ENCODE data around the gene ZFAND3.

ZFAND3 gene

GRCh38 chr6:38174806-38175495, 355.4 kb downstream of the ZFAND3 start:
- Histone ChIP-seq H3K36me3 (ENCODE audit: insufficient read depth, low read length) (no peaks in the 10 kb centered on the region), H3K9me3 (ENCODE audit: insufficient read depth, low read depth, low read length) (no peaks in the 10 kb centered on the region), H3K9ac (ENCODE audit: low read depth, low read length) (no peak overlapping the region), H3K4me1 (ENCODE audit: insufficient read depth, low read length) (peaks cover 27% of the 10 kb centered on the region), H3K27me3 (ENCODE audit: insufficient read depth, low read length) (no peaks in the 10 kb centered on the region), H3K27ac (ENCODE audit: low read depth, low read length) (no peak overlapping the region), H3K4me3 (ENCODE audit: low read length) (no peak overlapping the region)
- WGBS = 96% methylated on average over 22 of the region's 22 CpGs

GRCh38 chr6:38175786-38176185, 356.3 kb downstream of the ZFAND3 start:
- Histone ChIP-seq H3K36me3 (ENCODE audit: insufficient read depth, low read length) (no peaks in the 10 kb centered on the region), H3K9ac (ENCODE audit: low read depth, low read length) (no peak overlapping the region), H3K9me3 (ENCODE audit: insufficient read depth, low read depth, low read length) (no peaks in the 10 kb centered on the region), H3K4me3 (ENCODE audit: low read length) (no peak overlapping the region), H3K4me1 (ENCODE audit: insufficient read depth, low read length) (peaks cover 20% of the 10 kb centered on the region; the same call in 1 of the 2 replicates), H3K27ac (ENCODE audit: low read depth, low read length) (no peak overlapping the region), H3K27me3 (ENCODE audit: insufficient read depth, low read length) (no peaks in the 10 kb centered on the region)
- 94% methylated on average over 11 of the region's 11 CpGs for WGBS

GRCh38 chr6:38176797-38177751, 357.5 kb downstream of the ZFAND3 start:
- H3K9ac ChIP-seq (ENCODE audit: low read depth, low read length) = no peak overlapping the region
- H3K4me1 ChIP-seq (ENCODE audit: insufficient read depth, low read length) = peaks cover 13% of the 10 kb centered on the region; the same call in 1 of the 2 replicates
- H3K9me3 ChIP-seq (ENCODE audit: insufficient read depth, low read depth, low read length) = no peaks in the 10 kb centered on the region
- H3K4me3 ChIP-seq (ENCODE audit: low read length) = no peak overlapping the region
- H3K36me3 ChIP-seq (ENCODE audit: insufficient read depth, low read length) = no peaks in the 10 kb centered on the region
- WGBS = 68% methylated on average over 32 of the region's 32 CpGs
- no peak overlapping the region for H3K27ac ChIP-seq (ENCODE audit: low read depth, low read length)
- no peaks in the 10 kb centered on the region for H3K27me3 ChIP-seq (ENCODE audit: insufficient read depth, low read length)

- H3K4me3 ChIP-seq (ENCODE audit: low read length) = no peak overlapping the region
- no peaks in the 10 kb centered on the region for H3K27me3 ChIP-seq (ENCODE audit: insufficient read depth, low read length)
- H3K9ac ChIP-seq (ENCODE audit: low read depth, low read length) = no peak overlapping the region
- no peaks in the 10 kb centered on the region for H3K36me3 ChIP-seq (ENCODE audit: insufficient read depth, low read length)
- H3K4me1 ChIP-seq (ENCODE audit: insufficient read depth, low read length) = peaks cover 13% of the 10 kb centered on the region; the same call in 1 of the 2 replicates
- no peak overlapping the region for H3K27ac ChIP-seq (ENCODE audit: low read depth, low read length)
- WGBS = 88% methylated on average over 14 of the region's 14 CpGs
- H3K9me3 ChIP-seq (ENCODE audit: insufficient read depth, low read depth, low read length) = no peaks in the 10 kb centered on the region
Observed at GRCh38 chr6:38177882-38178583, 358.5 kb downstream of the ZFAND3 start.

GRCh38 chr6:38178584-38178886, 359.0 kb downstream of the ZFAND3 start:
- no peak overlapping the region for H3K9ac ChIP-seq (ENCODE audit: low read depth, low read length)

DNA sequence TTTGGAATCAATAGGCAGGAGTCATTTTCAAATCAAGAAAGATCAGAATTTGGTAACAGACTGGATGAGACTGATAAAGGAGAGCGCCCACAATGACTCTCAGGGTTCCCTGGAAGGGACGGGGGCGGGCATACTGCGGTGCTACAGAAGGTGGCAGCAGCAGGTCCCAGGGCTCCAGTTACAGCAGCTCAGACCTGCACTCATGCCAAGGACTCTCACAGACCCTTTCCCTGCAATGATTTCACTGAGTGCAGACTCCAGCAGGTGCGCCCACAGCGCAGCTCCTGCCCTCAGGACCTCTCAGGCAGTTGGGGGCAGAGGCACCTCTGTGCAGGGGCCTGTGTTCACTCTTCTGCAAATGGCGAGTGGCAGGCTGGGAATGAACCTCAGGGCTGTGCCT, 359.8 kb downstream of the ZFAND3 start:
- H3K36me3 ChIP-seq (ENCODE audit: insufficient read depth, low read length) = no peaks in the 10 kb centered on the region
- 92% methylated on average over 7 of the region's 7 CpGs for WGBS
- no peak overlapping the region for H3K4me3 ChIP-seq (ENCODE audit: low read length)
- H3K9me3 ChIP-seq (ENCODE audit: insufficient read depth, low read depth, low read length) = no peaks in the 10 kb centered on the region
- H3K27me3 ChIP-seq (ENCODE audit: insufficient read depth, low read length) = no peaks in the 10 kb centered on the region
- H3K9ac ChIP-seq (ENCODE audit: low read depth, low read length) = no peak overlapping the region
- no peak overlapping the region for H3K27ac ChIP-seq (ENCODE audit: low read depth, low read length)
- peaks cover 13% of the 10 kb centered on the region; the same call in 1 of the 2 replicates for H3K4me1 ChIP-seq (ENCODE audit: insufficient read depth, low read length)

More at GRCh38 chr6:38178584-38178886, 359.0 kb downstream of the ZFAND3 start:
- 94% methylated on average over 2 of the region's 2 CpGs for WGBS
- no peak overlapping the region for H3K4me3 ChIP-seq (ENCODE audit: low read length)
- H3K27me3 ChIP-seq (ENCODE audit: insufficient read depth, low read length) = no peaks in the 10 kb centered on the region
- peaks cover 13% of the 10 kb centered on the region; the same call in 1 of the 2 replicates for H3K4me1 ChIP-seq (ENCODE audit: insufficient read depth, low read length)
- H3K9me3 ChIP-seq (ENCODE audit: insufficient read depth, low read depth, low read length) = no peaks in the 10 kb centered on the region
- no peaks in the 10 kb centered on the region for H3K36me3 ChIP-seq (ENCODE audit: insufficient read depth, low read length)
- no peak overlapping the region for H3K27ac ChIP-seq (ENCODE audit: low read depth, low read length)

DNA sequence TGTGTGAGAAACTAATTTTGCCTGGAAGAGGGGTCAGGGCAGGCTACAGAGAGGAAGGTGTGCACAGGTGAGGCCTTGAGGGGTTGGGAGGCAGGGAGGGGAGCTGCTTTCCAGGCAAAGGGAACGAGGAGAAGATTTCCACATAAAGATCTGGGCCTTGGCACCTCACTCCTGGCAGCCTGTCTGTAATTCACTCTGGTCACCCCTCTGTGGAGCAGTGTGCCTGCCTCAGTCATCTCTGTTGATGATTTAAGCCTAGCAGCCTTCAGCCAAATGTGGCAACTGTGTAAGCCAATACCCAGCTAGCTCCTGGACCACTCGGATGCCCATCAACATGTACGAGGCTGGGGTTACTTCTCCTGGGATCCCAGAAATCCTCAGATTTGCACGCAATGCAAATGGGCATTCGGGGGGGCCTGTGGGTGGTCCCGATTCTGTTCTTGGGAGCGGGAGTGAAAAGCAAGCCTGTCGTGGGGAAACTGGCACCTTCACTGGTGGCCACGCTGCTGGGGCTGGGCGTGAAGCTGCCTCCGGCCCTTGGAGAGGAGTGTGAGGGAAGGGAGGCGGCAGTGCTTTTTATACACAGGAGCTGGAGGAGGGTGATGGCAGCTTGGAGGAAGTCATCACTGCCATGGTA, 360.4 kb downstream of the ZFAND3 start:
- H3K27ac ChIP-seq (ENCODE audit: low read depth, low read length) = no peak overlapping the region
- 91% methylated on average over 12 of the region's 12 CpGs for WGBS
- no peak overlapping the region for H3K4me3 ChIP-seq (ENCODE audit: low read length)
- peaks cover 13% of the 10 kb centered on the region; the same call in 1 of the 2 replicates for H3K4me1 ChIP-seq (ENCODE audit: insufficient read depth, low read length)
- no peaks in the 10 kb centered on the region for H3K36me3 ChIP-seq (ENCODE audit: insufficient read depth, low read length)
- no peak overlapping the region for H3K9ac ChIP-seq (ENCODE audit: low read depth, low read length)
- no peaks in the 10 kb centered on the region for H3K9me3 ChIP-seq (ENCODE audit: insufficient read depth, low read depth, low read length)
- no peaks in the 10 kb centered on the region for H3K27me3 ChIP-seq (ENCODE audit: insufficient read depth, low read length)

DNA sequence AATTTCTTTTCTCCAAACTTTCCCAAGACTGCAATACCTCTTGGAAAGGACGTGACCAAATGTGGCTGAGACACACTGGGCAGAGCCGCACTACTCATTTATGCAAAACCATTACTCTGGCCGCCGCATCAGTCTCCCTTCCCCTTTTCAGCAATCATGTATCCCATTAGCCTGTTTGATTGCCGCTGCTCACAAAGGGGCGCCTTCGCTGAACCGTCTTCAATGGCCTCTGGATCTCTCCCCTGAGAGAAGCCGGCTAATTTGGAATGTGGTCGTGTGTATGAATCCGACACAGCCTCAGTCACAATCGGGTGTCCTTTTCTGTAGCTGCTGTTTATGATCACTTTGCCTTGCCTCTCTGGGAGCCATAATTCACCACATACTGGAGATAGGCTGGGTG, 361.1 kb downstream of the ZFAND3 start:
- H3K27me3 ChIP-seq (ENCODE audit: insufficient read depth, low read length) = no peaks in the 10 kb centered on the region
- H3K36me3 ChIP-seq (ENCODE audit: insufficient read depth, low read length) = no peaks in the 10 kb centered on the region
- H3K4me1 ChIP-seq (ENCODE audit: insufficient read depth, low read length) = peaks cover 13% of the 10 kb centered on the region; the same call in 1 of the 2 replicates
- no peaks in the 10 kb centered on the region for H3K9me3 ChIP-seq (ENCODE audit: insufficient read depth, low read depth, low read length)
- no peak overlapping the region for H3K27ac ChIP-seq (ENCODE audit: low read depth, low read length)
- 93% methylated on average over 12 of the region's 12 CpGs for WGBS
- H3K9ac ChIP-seq (ENCODE audit: low read depth, low read length) = no peak overlapping the region
- no peak overlapping the region for H3K4me3 ChIP-seq (ENCODE audit: low read length)

DNA sequence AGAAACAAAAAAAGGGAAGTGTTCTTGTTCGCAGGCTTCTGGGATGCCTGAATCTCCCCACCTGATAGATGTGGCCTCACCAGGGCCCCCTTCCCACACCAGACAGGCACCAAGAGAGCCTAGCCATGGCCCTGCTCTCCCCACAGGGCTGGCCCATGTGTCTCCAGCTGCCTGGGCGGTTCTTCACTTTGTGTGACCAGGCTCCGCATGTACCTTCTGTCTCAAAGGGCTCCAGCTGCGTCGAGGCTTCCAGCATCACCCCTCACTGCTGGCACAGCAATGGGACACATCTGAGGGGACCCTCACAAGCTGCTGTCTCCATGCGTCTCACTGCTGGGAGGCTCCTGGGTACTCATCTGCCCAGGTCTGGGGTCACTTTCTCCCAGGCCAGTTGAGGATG, 362.9 kb downstream of the ZFAND3 start:
- H3K9me3 ChIP-seq (ENCODE audit: insufficient read depth, low read depth, low read length) = no peaks in the 10 kb centered on the region
- H3K27me3 ChIP-seq (ENCODE audit: insufficient read depth, low read length) = no peaks in the 10 kb centered on the region
- H3K36me3 ChIP-seq (ENCODE audit: insufficient read depth, low read length) = no peaks in the 10 kb centered on the region
- H3K4me3 ChIP-seq (ENCODE audit: low read length) = no peak overlapping the region
- WGBS = 95% methylated on average over 6 of the region's 6 CpGs
- H3K4me1 ChIP-seq (ENCODE audit: insufficient read depth, low read length) = peaks cover 11% of the 10 kb centered on the region
- no peak overlapping the region for H3K9ac ChIP-seq (ENCODE audit: low read depth, low read length)
- no peak overlapping the region for H3K27ac ChIP-seq (ENCODE audit: low read depth, low read length)

DNA sequence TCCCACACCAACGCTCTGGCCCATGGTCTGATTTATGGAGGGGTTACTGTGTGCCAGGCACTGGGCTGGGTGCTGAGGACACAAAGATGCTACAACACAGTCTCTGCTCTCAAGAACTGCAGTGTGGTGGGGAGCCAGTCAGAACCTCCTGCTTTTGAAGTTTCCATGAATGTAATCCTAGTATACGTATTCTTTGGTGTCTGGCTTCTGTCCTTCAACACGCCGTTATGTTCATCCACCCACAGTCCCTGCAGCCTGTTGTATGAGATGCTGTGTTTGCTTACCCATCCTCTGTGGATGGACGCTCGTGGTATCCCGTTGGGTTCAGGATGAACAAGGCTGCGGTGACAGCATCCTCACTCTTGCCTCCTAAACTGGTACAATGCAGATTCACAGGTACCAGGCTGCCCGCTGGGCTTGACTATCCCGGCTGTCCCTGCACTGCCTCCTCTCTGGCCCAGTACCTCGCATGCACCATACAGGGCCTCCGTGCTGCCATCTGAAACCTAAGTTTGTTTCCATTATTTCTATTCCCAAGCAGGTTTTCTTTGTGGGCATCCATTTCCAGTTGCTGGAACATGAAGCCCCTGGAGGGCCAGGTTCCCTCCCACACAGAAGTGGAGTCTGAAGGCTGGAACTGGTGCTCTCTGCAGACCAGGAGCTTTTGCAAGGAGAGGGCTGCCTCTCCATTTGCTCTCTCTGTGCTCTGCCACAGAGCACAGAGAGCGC, 364.5 kb downstream of the ZFAND3 start:
- Histone ChIP-seq H3K4me1 (ENCODE audit: insufficient read depth, low read length) (peaks cover 8% of the 10 kb centered on the region), H3K27ac (ENCODE audit: low read depth, low read length) (no peak overlapping the region), H3K9me3 (ENCODE audit: insufficient read depth, low read depth, low read length) (no peaks in the 10 kb centered on the region), H3K36me3 (ENCODE audit: insufficient read depth, low read length) (no peaks in the 10 kb centered on the region), H3K4me3 (ENCODE audit: low read length) (no peak overlapping the region), H3K27me3 (ENCODE audit: insufficient read depth, low read length) (no peaks in the 10 kb centered on the region), H3K9ac (ENCODE audit: low read depth, low read length) (no peak overlapping the region)
- WGBS = 88% methylated on average over 13 of the region's 13 CpGs
